Left hindlimb (tissue), 1 donor: Measurements from ENCODE around the gene VAT1L.

Source experiments
- DNase-seq: peaks from one replicate; pipeline ENCODE4 v3.0.0-alpha.2; 2018

VAT1L gene

DNA sequence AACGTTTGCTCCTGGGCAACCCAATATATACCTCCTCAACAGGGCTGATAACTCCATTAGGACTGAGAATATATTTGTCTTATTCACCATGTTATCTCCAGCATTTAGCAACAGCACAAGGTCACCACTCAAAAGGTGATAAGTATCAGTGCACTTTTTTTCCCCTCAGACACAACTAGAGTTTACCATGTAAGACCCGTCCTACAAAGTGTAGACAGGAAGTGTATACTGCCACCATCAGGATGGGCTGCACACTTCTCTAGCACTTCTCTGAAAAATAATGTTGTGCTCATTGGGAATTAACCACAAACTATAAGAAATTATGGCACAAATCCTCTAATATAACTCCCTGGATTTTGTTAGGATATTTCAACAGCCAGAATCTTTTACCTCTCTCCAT, 5.7 kb upstream of the VAT1L start:
- no peak for DNase-seq

DNA sequence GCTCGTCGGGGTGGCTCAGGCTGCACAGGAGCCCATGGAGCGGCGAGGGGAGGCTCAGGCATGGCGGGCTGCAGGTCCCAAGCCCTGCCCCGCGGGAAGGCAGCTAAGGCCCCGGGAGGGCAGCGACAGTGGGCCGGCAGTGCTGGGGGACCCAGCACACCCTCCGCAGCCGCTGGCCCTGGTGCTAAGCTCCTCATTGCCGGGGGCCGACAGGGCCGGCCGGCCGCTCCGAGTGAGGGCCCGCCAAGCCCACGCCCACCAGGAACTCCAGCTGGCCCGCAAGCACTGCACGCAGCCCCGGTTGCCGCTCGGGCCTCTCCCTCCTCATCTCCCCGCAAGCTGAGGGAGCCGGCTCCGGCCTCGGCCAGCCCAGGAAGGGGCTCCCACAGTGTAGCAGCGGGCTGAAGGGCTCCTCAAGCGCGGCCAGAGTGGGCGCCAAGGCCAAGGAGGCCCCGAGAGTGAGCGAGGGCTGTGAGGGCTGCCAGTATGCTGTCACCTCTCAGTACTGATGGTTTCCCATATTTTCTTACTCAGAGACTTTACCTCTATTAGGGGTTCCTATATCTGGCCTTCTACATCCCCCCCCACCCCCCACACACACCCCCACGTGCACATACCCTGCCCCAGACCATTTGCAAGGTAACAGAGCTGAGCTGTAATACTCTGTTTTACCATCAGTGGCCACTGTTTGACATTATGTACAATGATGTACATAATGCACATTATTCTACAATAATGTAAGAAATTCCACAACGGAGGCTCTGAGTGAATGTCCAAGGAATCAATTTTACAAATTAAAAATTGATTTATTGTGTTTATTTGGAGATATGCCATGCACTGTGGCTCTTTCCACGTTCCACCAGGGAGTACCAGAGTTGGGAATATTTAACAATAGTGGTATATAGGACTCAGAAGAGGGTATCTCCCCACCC, 3.7 kb upstream of the VAT1L start:
- DNase-seq = no peak

DNA sequence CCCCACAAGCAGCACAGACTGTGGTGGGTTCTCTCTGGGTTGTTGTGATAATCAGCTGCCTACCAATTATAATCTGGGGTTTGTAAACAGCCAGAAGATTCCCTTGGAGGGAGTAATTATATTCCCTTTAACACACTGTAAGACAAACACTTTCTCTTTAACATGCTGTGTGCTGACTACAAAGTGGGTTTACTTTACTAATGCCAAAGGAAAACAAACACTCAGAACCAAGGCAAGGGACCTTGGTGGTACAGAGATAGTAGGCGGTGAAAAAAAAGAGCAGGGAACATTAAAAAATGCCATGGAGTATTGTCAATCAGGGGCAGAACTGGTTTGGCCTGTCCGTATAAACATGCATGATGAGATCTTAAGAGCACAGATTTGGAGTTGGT, 3.0 kb upstream of the VAT1L start:
- no peak for DNase-seq

DNA sequence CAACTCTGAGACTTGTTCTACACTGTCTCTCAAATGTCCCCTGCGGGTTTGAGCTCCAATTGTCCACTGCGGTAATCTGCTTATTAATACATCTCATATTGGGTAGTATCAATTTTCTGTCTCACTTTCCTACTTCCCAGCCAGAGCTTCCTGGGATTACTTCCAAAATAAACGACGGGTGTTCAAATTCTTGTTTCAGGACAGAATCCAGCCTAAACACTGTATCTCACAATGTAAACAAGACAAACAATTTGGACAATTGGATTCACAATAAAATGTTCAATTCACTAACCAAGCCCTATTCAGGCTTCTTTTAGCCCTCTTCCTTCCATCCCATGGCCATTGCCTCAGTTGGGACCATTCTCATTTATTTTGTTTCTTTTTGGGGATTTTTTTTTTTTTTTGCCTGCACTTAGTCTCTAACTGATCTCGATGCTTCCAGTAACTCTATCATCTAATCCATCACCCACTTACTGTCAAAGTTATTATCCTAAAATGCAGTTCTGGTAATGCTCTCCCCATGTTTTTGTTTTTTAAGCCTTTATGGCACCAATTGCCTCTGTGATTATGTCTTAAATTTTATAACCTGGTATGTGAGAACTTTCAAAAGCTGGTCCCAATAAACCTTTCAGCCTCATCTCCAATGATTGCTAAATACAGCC, 2.0 kb upstream of the VAT1L start:
- DNase-seq = no peak

DNA sequence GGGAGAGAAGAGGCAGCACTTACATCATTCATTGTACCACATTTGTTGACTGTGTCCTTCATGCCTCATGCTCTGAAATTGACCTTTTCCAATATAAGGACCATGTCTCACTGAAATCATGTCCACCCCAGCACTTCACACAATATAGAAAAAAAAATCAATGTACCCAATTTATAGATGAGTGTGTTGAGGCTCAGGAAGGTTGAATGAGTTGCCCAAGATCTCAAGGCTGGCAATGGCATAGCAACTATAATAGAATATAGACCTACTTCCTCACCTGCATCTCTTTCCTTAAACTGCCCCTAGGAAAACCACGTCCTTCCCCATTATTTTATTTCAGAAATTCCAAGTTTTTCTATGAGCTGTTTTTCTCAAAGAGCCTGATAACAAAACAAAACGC, 912 bp upstream of the VAT1L start:
- no peak for DNase-seq

DNA sequence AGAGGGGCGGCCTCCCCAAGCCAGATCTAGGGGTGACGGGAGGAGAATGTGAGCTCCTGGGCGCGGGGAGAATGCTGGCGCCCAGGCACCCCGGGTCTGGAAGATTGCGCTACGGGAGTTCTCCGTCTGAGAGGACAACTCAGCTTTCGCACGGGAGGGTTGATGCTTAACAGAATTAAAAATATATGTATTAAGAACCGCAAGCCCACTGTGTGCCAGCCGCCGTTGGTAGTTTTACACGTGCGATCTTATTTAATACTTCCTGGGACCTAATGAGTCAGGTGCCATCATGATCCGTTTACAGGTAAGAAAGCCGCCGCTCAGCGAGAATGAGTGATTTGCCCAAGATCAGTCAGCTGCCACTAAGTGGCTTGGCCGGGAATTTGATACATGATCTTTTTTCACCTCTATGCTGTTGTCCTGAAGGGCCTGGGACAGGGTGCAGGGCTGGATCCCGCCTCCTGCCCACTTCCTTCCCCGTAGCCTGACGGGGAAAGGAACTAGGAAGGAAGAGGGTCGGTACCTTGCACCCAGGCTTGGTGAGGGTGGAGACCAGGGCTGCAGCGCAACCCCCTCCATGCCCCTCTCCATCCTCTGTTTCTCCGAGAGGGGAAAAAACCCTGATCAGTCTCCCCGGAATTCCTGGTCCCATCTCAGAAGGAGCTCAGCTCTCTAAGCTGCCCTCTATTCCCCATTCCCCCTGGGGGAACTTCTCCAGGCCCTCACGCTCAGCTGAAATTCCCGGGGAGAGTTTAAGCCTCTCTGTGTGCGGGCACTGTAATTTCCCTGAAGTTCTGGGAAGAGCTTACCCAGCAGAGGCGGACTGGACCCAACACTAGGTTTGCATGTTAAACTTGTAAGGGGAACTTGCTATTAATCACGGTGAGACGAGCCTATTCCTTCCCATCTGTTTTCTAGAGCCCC, 983 bp downstream of the VAT1L start:
- DNase-seq = no peak

DNA sequence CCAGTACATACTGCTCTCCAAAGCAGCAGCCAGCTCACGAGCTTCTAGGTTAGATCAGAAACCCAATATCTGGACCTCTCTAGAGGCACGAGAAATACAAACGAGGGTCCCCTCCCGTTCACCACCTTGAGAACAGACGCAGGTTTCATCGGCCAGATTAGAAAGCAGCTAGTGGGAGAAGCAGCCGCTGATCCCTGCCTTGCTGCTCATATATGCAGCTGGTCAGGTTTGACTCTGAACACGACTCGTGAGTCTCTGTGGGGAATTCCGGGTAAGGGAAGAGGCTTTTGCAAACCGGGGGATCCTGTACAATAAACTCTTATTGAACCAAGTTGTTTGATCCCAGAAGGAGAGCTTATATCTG, 1.6 kb downstream of the VAT1L start:
- DNase-seq = no peak

DNA sequence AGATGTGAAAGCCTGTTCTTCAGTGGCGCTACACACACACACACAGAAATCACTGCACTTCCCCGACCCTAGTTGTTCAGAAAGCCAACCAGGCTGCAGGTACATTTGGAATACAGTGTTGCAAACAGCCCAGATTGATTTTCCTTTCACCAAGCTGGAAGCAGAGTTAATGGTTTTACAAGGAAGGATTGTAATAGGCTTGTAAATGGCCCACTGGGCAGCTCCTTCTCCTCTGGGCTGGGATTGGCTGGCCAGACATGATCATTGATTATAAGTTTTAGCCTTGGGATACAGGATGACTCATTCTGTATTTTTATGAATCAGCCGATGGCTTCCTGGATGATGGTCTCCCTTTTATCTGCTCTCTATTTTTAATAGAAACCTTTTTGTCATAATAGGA, 2.5 kb downstream of the VAT1L start:
- DNase-seq = no peak

DNA sequence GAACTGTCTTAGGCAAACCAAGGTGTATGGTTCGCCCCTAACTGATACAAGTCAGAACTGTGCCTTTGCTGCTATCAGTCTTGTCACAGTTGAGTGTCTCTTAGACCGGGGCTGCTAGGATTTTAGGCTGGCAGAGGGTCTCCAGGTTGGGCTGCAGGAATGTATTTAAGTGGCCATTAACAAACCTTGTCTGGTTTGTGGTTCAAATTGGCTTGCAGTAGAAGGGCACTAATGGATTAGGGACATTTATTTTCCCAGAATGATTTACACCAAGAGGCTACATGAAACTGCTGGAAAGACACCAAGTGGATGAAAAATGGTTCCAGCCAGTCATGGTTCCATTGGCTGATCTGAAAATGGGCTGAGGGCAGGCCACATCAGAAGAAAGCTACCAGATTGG, 5.1 kb downstream of the VAT1L start:
- no peak for DNase-seq

DNA sequence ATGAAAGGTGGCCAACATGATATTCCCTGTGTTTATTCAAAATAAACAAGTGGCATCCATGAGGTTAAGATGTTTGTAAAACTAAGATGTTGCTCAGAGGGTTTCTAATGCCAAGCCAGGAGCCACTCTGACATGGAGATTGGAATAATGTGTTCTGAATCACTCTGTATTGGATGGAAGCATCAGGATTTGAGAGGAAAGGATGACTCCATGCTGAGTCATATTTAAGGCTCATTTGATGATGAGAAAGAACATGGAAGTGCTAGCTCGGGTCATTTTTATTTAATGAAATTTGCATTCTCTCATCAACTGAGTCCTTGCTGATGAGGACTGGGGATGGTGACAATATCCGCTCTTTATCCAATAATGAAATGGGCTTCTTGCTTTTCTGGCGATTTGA, 6.2 kb downstream of the VAT1L start:
- no peak for DNase-seq

DNA sequence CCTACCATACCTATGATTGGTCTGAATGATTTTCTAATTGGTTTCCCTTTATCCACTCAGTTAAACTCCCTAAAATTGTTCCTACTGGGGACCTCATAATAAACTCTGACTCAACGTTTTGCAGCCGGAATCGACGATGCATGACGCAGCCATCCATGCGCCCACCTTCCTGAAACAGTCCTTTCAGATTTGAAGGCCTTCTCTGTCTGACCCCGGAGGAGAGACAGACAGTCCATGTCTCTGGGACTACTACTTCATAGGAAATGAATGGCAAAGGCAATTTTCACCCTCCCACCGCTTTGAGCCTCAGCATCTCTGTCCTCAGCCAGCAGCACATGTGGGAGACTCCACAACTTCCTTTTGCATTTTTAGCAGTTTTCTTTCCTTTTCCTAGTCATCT, 13.5 kb downstream of the VAT1L start:
- DNase-seq = no peak

DNA sequence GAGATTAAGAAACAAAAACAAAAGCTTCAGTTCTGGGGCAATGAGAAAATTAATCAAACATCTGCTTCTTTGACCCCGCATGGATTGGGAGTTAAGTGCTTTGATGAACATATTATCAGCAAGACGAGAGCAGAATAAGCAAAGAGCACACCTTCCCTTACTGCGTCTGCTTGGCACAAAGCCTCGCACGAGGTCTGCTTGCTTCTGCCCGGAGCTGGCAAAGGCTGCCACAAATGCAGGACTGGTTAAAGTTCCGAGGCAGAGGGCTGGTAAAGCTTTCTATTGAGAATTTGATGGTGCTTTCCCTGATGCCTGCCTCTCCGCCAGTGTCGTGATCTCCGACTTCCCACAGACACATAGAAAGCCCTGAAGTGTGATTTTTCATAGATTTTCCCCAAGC, 17.0 kb downstream of the VAT1L start:
- no peak for DNase-seq

DNA sequence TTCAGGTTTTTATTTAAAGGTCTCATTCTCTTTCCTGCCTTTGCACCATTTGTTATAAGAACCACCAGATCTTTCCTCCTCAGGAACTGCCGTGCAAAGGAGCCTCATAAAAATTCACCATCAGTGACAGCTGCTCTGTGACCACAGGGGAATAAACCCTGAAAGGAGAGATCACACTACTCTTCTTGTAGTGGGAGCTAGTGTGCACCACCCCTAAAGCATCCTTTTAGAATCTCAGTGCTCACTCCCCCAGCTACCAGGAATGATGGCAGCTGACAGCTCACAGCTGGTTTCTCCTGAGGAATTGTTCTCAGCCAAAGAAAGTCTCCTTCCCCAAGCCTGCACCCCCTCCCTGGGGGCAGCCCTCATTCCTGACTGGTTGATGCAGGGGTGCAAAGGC, 18.7 kb downstream of the VAT1L start:
- no peak for DNase-seq

DNA sequence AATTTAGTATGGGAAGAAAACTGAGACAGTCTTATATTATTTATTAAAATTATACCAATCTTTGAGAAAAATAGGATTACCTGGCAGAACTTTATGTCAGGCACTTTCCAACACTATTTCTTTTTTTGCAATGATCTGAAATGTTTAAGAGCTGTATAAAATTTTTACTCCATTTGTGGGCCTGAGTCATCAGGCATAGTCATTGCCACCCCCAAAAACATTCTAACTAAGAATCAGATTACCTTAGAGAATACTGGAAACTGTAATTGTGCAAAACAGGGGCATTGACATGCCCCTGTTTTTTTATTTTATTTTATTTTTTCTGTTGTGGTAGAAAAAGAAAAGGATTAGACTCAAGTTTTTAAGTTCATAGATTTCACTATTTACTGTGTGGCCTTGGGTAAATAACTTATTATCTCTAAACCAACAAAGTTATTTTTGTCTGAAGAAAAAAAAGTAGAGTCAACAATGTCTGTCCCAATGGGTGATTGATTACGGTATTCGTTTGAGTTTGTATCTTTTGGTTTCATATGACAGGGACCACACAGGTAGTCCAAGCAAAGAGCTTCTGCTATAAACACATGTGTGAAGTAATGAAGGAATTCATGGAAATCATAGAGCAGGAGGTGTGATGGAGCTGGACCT, 24.6 kb downstream of the VAT1L start:
- no peak for DNase-seq

DNA sequence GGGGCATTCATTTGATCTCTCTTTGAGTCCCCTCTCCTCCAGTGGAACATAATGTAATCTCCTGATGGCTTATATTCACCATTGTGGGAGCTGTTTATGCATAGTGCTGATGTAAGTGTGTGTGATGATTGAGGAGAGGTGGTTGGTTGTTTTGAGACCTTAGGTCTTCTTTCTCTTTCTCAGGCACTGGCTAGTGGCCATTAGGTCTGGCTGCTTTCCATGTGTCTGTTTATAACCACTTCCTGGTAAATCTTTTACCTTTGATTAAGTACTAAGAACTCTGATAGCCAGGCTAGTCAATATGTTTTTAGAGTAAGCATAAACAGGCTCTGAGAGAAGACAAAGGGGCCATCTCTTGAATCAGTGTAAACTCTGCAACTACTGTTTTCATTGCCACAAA, 27.9 kb downstream of the VAT1L start:
- no peak for DNase-seq

DNA sequence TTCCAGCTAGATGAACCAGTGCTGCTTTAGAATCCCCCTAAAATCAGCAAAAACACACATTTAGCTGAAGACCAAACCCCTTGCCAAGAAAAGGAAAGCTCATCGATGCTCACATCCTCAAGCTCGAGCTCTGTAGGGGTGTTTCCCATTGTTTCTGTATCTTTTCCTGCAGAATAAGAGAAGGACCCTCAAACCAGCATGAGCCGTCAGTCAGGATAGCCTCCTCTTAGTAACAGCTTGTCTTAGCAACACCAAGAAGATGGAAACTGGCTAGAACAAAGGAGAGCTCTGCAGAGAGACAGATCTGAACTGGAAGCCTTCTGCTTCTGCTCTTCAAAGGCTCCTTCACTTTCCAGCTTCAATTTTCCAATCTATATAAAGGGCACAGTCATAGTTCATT, 32.0 kb downstream of the VAT1L start:
- DNase-seq = no peak

DNA sequence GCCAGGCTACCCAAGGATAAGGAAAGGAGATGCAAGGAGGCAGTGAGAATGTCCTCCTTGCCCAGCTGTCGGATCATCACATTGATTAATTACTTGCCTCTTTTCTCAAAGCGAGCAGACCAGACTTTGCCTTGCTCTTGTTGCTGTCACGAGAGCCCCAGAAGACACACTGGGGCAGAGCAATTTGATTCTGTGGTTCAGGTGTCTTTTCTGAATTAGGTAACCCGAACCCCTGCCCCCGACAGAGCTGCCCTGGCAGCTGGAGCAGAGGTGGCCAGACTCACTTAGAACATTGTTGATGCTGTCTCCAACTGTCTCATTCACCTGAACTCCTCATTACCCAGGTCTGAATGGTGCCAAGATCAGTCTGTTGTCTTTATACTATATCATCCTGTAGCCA, 34.3 kb downstream of the VAT1L start:
- no peak for DNase-seq

DNA sequence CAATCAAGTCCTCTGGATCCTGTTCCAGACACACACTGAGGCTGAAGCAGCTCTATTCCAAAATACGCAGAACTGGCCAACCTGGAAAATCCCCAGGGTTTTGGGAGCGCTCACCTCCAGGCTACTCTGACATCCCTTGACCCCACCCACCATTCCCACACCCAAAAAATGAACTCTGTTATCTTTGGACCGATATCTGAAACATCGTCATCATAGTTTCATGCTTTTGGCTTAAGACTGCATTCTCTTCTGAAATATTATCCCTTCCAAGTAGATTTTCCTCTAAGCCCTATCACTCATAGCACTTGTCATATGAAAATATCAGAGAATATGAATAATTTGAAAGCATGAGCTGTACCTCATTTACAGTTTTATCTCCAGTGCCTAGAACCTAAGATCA, 34.7 kb downstream of the VAT1L start:
- no peak for DNase-seq

DNA sequence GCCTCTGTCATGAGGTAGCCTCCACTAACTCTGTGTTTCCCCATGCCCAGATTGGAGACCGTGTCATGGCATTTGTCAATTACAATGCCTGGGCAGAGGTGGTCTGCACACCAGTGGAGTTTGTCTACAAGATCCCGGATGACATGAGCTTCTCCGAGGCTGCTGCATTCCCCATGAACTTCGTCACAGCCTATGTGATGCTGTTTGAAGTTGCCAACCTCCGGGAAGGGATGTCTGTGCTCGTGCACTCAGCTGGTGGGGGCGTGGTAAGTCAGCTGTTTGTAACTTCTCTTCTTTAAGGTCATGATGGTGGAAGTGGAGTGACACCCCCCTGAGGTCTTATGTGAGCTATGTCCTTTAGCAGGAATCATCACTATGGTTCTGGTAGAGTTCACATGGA, 36.8 kb downstream of the VAT1L start:
- no peak for DNase-seq

DNA sequence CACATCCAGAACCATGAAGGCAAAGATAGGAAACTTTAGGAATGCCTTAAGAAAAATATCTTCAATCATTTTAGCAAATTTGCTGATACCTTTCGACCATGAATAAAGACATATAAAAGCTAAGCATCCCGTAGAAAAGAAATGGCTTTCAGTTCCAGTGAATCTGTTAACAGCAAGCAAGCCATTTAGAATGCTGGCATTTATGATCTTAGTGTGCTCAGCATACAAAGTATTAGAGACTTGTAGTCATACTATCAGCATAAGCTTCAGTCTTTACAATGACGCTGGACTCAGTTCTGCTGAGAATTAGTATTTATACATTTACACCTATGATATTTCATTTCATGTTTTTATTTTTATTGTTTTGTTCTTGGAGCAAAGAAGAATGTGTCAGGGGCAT, 38.7 kb downstream of the VAT1L start:
- DNase-seq = no peak

DNA sequence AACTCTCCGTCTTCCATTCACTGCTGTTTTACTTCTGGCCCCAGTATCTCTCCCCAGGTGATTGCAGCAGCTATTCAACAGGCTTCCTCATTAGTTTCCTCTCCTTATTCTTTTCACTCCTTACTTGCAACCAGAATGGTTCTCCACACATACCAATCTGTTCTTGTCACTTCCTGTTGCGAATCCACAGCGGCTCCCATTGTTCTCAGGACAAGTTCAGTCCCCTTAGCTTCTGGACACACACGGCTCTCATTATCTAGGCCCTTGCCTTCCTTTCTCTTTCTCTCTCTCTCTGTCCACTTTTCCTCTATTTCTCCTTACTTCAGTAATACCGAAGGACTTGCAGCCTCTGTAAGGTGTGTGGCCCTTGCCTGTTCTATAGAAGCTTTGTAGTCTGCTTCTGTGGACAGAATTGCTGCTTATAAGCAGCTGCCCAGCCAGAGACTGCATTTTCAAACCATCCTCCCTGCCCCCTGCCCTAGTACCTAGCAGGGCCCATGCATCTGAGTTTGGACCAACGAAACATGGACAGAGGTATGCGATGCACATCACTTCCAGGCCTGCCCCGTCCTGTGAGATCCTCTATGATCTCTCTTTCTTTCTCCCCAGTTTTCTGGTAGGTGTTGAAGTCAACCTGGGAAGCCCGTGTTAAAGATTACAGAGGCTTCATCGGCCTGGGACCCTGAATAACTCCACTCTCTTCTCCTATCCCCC, 45.7 kb downstream of the VAT1L start:
- DNase-seq = no peak
